Stimulated activated CD4-positive, alpha-beta T cell treated with anti-CD3 and anti-CD28 coated beads, Interleukin-2, amount 100 ng/mL, for 48 hours (primary cell): ENCODE data around the gene PRR20D.
"Not testable (repeated sequence)": the region's sequence is repeated elsewhere in the genome, so short reads cannot be mapped to it uniquely, and the experiment has no call there.

Source experiments
- DNase-seq, 2 donors: peaks; one replicate each; pipeline ENCODE4 v3.0.0-alpha.2; 2020

Gene PRR20D

DNA sequence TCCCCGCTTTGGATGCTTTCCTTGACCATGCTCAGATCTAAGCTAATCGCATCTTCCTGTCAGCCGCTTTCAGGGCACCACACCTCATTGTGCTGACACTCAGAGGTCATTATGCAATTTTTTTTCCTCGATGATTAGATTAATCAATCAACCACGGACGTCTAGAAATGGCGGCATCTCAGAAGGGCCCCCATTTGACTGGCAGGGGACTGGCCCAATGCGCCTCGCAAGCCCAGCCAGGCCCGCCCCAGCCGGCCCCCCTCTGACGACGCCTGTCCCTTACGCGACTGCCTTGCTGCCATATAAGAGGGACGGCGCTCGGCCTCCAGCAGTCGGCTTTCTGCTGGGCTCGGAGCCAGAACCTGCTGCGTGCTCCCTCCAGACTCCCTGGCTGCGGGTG, at the start of gene PRR20D:
Gene PRR20D (plus strand): TSS at position 301 of the 400 bp plus-strand sequence. CDS start 387 bp downstream, outside the sequence.
- not testable (repeated sequence) for DNase-seq

DNA sequence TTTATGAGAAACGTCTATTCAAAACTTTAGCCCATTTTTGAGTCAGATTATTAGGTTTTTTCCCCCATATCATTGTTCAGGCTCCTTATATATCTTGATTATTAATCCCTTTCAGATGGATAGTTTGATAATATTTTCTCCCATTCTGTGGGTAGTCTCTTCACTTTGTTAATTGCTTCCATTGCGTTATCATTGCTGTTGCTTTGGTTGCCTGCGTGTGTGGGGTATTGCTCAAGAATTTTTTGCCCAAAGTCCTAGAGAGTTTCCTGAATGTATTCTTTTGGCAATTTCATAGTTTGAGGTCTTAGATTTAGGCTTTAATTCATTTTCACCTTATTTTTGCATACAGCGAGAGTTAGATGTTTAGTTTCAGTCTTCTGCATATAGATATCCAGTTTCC, 45.5 kb upstream of the PRR20D start:
- DNase-seq = no peak

DNA sequence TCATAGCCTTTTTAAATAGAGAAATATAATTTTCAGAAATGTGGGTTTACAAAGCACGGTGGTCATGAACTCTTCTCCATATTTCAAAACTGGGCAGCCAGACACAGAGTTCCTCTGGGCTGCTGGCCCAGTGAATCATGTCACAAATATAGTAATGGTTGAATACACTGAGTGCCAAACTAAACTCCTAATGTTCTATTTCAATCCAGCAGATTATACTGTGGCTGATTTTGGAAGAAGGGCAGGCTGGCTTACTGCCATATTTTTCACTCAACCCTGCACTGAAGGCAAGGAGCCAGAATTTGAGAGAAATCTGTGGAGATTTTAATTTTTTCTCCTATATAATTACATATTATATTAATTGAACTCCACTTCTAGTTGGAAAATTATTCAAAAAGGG, 36.8 kb upstream of the PRR20D start:
- no peak for DNase-seq

DNA sequence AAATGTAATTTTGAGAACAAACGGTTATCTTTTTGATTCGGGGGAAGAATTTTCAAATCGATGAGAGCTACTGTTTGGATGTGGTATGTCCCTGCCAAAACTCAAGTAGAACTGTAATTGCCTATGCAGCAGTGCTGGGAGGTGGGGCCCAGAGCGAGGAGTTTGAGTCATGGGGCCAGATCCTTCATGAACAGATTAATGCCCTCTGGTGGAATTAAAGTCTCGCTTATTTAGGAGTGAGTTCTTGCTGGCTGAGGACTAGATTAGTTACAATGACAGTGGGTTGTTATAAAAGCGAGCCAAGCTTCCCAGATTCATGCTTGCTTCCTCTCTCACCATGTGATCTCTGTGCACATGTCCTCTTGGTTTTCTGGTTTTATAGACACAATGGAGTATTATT, 31.5 kb upstream of the PRR20D start:
- no peak for DNase-seq

DNA sequence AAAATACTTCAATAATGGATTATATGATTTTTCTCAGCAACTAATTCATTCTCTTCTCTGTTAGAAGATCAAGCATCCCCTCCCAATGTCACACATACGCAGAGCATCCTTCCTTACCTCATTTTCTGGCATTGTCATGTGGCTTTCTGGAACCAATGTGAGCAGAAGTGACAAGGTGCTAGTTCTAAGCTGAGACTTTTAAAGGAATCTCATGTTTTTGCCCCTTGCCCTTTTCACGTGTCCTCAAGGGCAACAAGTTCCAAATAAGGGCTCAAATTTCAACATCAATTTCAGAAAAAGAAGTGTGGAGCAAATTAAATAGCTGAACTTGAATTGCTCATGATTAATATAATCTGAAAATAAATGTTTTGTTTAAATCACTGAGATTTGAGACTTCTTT, 24.3 kb upstream of the PRR20D start:
- no peak for DNase-seq

DNA sequence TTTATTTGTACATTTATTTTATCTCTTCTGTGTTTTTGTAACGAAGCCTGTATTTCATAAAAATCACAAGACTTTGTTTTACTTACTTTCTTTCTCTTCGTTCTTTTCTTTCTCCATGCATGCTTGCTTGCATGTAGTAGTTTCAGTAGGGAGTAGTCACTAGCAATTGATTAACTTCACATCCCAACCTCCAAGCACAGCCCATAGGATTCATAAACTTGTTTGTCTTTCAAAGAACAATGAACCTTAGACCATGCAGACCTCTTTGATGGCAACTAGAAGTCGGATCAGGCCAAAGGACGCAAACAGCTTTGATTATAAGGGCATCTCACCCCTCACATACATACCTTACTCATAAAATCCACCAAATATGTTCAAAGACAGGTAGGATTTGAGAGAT, 22.8 kb upstream of the PRR20D start:
- DNase-seq = no peak

DNA sequence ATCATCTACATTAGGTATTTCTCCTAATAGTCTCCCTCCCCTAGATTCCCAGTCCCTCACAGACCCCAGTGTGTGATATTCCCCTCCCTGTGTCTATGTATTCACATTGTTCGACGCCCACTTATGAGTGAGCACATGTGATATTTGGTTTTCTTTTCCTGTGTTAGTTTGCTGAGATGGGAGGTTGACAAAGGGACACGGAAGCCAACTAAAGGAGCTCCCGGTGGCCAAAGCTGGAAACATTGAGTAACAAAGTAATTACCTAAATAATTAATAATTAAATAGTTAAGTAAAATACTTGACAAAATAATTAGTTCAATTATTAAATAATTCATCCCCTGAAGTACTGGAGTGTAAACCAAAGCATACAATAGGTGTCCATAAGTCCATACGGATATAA, 21.4 kb upstream of the PRR20D start:
- no peak for DNase-seq

DNA sequence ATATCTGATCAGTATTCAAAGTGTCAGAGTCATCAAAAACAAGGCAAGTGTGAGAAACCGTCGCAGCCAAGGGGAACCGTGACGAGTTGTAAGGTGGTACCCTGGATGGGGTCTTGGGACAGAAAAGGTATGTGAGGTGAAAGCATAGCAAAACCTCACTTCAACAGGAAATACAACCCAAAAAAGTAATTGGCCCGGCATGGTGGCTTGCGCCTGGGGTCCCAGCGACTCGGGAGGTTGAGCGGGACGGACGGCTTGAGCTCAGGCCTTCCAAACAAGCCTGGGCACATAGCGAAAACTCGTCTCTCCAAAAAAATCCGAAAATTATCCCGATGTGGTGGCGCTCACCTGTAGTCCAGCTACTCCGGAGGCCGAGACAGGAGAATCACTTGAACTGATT, 20.7 kb upstream of the PRR20D start:
- not testable (repeated sequence) for DNase-seq

DNA sequence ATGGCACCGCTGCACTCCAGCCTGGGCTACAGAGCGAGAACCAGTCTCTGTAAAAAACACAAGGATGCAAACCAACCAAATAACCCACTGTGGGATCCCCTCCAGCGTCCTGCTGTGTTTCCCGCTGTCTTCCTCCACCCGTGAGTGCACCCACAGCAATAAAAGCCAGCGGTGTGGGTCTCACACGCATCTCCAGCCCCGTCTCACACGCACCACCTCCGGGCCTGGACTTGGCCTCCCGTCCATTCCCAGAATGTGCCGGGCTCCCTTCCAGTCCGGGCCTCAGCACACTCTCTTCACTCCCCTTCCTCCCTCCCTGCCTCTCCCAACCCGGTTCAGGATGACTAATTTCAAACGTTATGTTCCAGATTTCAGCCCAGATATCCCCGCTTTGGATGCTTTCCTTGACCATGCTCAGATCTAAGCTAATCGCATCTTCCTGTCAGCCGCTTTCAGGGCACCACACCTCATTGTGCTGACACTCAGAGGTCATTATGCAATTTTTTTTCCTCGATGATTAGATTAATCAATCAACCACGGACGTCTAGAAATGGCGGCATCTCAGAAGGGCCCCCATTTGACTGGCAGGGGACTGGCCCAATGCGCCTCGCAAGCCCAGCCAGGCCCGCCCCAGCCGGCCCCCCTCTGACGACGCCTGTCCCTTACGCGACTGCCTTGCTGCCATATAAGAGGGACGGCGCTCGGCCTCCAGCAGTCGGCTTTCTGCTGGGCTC, 20.0 kb upstream of the PRR20D start, which contains the start of gene PRR20A:
Gene PRR20A (plus strand): TSS at position 684 of the 734 bp plus-strand sequence. CDS start 387 bp downstream, outside the sequence.
- not testable (repeated sequence) for DNase-seq

DNA sequence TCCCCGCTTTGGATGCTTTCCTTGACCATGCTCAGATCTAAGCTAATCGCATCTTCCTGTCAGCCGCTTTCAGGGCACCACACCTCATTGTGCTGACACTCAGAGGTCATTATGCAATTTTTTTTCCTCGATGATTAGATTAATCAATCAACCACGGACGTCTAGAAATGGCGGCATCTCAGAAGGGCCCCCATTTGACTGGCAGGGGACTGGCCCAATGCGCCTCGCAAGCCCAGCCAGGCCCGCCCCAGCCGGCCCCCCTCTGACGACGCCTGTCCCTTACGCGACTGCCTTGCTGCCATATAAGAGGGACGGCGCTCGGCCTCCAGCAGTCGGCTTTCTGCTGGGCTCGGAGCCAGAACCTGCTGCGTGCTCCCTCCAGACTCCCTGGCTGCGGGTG, 13.2 kb upstream of the PRR20D start, which contains the start of gene PRR20B:
Gene PRR20B (plus strand): TSS at position 301 of the 400 bp plus-strand sequence. CDS start 387 bp downstream, outside the sequence.
- DNase-seq = not testable (repeated sequence)

DNA sequence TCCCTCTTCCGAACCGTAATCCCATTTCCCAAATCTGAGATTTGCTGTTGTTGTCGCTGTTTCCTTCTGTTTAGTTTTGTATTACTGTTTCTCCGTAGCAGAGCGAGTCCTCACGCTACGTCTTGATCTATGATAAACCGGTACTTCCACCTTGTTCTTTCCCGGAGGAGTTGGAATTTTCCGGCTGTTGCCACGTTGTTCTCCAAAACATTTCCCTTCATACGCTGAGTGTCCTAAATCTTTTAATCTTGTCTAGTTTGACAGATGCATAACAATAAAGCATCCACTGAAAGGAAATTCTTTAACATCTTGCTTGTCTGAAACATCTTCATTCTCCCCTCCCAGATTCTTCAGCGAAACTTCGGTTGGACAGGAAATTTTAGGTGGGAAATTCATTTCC, 12.3 kb upstream of the PRR20D start:
- not testable (repeated sequence) for DNase-seq

DNA sequence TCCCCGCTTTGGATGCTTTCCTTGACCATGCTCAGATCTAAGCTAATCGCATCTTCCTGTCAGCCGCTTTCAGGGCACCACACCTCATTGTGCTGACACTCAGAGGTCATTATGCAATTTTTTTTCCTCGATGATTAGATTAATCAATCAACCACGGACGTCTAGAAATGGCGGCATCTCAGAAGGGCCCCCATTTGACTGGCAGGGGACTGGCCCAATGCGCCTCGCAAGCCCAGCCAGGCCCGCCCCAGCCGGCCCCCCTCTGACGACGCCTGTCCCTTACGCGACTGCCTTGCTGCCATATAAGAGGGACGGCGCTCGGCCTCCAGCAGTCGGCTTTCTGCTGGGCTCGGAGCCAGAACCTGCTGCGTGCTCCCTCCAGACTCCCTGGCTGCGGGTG, 6.7 kb upstream of the PRR20D start, which contains the start of gene PRR20C:
Gene PRR20C (plus strand): TSS at position 301 of the 400 bp plus-strand sequence. CDS start 387 bp downstream, outside the sequence.
- DNase-seq = not testable (repeated sequence)

DNA sequence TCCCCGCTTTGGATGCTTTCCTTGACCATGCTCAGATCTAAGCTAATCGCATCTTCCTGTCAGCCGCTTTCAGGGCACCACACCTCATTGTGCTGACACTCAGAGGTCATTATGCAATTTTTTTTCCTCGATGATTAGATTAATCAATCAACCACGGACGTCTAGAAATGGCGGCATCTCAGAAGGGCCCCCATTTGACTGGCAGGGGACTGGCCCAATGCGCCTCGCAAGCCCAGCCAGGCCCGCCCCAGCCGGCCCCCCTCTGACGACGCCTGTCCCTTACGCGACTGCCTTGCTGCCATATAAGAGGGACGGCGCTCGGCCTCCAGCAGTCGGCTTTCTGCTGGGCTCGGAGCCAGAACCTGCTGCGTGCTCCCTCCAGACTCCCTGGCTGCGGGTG, 6.5 kb downstream of the PRR20D start, which contains the start of gene PRR20E:
Gene PRR20E (plus strand): TSS at position 301 of the 400 bp plus-strand sequence. CDS start 387 bp downstream, outside the sequence.
- DNase-seq = not testable (repeated sequence)

DNA sequence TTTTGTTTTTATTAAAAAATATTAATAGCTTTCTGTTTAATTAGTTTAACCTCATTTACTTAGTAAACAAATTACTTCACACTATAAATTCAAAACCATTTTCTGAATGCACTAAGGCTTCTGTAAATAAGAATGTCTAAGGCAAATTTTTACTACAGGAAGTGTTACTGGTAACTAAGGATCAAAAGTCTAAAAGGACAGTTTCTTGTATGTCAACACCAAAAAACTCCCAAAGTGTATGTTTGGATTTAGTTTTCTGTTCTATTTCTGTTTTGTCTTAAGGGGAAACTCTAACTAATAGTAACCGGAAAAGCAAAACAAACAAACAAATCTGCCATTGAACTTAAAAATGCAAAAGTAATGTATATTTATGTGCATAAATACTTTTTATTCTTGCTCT, 31.2 kb downstream of the PRR20D start:
- DNase-seq = no peak

DNA sequence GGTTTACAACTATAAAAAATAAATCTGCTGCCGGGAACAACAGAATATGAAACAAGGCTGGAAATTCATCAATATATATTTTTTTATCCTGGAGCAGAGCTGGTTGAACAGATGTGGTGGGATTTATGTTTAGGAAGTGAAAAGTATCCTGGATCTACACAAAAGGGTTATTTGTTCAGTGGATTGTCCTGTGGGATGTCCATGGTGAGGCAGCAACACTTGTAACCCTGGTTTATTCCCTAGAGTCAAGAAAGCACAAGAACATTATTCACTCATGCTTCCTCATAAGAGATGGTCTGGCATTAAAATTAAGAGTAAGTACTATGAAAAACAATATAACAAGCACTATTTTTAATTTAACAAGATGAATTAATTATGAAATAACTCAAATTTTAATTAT, 52.6 kb downstream of the PRR20D start:
- DNase-seq = no peak
